NK-92 treated with Interleukin-12 subunit alpha and Interleukin-12 subunit beta, amount 100 ng/mL, for 24 hours (cell line): Measurements from ENCODE around the gene CMTM8.

Experiments used
- DNase-seq: peaks from one replicate; lab custom pipeline; 2025; lab: John Stamatoyannopoulos, UW

The CMTM8 gene

DNA sequence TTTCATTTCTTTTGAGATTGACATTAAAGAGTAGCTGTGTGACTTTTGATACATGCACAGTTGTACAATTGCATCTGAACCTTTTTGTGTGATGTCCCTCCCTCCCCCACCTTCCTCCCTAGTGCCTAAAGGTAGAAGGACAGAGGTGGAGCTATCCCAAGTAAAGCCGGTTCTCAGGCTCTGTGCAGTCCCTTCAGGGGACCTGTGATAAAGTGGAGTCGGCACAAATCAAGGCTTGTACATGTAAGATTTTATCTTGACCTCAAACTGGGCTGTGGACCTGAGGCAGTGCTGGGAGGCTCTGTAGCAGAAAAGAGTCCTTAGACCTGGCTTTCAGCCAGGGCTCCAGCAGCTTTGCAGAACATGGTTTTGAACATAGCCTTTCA is 97.6 kb downstream of the CMTM8 start:
- no peak for DNase-seq

DNA sequence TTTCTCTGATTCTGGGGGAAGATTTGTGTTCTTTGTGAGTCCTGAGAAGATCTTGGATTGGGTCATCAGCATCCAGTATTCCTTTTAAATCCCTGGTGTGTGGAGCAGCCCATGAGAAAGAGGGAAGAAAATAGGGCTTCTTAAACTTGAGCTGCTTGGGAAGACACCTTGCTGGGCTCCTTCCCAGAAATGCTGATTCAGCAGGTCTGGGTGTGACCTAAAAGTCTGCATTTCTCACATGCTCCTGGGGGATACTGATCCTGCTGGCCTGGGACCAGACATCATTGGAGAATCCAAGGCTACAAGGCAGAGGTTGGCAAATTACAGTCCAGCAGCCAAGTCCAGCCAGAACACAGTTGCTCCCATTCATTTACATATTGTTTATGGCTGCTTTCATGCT is 99.0 kb downstream of the CMTM8 start:
- DNase-seq = no peak

DNA sequence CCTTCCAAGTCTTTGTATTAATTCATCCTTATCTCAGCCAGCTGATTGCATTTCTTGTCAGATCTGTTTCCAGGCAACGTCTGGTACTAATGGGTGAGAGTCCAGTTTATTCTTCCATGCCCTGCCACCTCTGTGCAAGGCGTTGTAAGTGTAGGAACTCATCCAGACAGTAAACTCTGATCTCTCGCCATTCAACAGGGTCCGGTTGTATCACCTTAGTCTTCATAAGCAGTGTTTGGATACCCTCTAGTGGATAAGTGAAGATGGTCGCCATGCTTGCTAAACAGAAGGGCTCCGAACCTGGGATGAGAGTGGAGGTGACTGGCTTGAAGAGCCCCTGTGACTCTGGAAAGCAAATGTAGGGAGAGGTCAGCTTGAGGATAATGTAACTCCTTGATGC is 101.6 kb downstream of the CMTM8 start:
- DNase-seq = no peak

DNA sequence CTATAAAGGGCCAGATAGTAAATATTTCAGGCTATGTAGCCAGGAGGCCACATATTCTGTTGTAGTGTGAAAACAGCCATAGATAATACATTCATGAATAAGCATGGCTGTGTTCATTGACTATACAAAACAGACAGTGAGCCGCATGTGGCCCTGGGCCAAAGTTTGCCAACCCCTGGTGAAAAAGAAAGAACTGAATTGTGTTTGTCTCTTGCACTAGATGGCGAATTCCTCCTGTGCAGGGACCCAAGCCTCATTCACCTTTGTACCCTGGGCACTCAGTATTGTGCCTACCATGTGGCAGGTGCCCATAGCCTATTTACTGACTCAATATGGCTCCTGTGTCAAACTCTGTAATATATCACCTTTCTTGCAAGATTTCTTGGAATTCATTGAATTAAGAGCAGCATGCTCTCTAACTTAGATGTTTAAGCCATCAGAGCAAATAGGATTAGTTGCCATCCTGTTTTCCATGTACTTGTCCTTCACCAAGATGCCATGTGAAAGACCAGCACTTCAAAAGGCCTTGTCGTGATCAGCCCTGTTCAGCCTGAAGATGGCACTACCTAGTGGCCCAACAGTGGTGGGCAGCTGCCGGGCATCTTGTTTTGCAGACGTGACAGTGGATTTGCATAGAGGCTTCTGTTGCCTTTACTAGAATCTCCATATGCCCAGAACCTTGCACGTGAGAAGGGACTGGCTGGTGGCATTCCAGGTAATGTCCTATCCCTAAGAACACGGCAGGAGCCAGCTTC is 102.3 kb downstream of the CMTM8 start:
- no peak for DNase-seq

DNA sequence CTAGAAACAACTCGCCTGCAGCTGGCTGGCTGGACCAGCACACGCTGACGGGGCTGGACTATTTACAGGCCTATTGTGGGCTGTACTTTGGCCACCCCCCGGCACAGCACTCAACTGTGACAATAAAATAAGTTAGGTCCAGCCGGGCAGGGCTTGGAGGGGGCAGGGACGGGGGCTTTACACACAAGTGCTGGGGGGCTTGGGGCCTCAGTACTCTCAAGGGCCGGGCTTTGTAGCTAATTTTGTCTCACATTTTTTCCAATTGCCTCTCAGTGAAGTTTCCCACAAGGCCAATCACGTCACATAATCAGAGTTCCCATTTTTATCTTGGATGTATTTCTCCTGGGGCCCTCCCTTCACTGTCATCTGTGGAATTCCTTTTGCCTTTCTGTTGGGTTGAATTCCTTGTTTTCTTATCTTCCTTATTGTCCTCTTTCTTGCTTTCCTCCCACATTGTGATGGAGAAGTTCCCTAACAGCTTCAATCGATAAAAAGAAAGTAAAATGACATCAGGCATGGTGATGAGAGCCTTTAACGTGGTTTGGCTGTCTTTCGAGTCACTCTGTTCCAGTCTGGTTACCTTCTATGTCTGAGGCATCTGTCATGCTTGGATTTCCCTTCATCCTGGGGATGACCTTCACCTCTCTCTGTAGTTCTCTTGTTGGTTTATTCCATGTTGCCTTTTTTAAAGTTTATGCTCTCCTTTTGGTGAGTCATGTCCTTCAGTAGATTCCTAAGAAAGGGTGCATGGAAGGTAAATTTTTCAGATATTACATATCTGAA is 109.1 kb downstream of the CMTM8 start:
- DNase-seq = no peak

DNA sequence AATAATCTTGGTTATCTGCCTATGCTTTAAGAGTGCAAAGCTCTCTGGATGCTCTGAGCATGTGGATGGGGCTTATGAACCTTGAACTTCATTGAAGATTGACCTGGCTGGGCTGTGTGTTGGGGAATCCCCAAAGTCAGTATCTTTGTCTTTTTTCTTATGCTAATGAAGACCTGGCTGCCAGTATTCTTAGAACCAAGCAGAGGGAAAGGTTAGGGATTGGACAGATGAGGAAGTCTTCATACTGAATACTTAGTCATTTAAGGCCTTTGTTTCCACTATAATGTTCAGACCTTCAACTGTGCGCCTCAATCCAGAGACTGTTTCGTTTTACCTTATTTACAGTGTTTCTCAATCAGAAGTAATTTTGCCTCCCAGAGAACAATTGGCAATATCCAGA is 110.7 kb downstream of the CMTM8 start:
- no peak for DNase-seq

DNA sequence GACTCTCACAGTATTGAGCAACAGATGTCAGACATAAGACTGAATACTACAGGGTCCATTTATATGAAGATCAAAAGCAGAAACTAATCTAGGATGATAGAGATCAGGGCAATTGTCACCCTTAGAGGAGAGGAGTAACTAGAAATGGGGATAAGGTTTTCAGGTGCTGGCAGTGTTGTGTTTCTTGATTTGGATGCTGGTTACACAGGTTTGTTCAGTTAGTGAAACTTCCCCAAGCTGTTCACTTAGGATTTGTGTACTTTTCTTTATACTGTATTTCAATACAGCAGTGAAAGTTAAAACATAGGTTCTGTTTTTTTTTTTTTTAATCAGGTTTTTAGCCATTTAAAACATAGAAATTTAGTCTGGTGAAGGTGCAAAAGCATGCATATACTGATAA is 114.1 kb downstream of the CMTM8 start:
- no peak for DNase-seq

DNA sequence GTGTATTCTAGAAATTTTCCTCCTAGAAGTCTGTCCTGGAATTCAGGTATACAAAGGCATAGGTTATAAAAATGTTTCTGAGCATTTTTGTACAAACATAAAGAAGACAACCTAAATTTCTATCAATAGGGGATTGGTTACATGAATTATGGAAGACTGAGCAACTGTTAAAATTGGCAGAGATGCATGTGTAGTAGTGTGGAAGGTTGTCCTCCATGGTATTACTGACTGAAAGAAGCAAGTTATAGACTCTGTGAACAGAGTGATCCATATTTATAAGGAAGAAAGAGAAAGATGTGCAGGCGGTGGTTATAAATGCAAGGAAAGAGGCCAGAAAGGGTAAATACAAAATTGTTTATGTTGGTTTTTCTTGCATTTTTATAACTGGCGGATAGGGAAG is 114.9 kb downstream of the CMTM8 start:
- no peak for DNase-seq

DNA sequence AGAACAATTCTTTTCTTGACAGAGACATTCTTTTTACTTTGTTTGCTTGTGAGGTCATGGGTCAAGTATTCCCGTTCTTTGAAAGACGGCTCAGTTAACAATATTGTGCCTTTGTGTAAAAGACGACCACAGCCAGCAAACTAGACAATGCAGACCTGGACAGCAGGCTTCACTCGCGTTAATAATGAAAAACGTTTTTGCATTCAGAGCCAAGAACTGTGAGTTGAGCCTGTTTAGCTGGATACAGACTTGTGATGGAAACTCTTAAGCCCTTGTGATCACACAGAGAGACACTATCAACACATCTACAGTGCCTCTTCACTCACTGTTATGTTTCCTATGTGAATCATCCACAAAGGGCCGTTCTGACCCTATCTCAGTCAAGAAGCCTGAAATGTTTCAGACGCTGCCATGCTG is 115.9 kb downstream of the CMTM8 start:
- DNase-seq = no peak

DNA sequence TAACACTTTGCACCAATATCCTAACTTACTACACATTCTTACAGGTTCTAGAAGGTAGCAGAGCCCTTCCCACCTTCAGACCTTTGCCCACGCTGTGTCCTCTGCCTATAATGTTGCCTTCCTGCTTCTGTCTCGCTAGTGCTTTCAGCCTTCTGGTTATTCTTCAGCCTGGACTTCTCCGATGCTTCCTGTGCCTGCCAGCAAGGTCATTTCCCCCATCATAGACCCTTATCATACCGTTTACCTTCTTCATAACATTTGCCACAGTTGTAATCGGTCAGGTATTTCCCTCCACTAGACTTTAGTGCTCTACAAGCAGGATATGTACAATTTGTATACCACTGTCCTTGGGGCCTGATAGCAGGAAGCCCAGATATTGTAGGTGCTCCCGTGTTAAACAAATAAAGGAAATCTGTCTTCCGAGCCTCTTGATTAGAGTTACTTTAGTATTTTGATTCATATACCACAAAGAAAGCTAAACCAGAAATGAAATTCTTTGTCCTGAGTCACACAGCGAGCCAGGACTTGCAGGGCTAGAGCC is 117.3 kb downstream of the CMTM8 start:
- no peak for DNase-seq

DNA sequence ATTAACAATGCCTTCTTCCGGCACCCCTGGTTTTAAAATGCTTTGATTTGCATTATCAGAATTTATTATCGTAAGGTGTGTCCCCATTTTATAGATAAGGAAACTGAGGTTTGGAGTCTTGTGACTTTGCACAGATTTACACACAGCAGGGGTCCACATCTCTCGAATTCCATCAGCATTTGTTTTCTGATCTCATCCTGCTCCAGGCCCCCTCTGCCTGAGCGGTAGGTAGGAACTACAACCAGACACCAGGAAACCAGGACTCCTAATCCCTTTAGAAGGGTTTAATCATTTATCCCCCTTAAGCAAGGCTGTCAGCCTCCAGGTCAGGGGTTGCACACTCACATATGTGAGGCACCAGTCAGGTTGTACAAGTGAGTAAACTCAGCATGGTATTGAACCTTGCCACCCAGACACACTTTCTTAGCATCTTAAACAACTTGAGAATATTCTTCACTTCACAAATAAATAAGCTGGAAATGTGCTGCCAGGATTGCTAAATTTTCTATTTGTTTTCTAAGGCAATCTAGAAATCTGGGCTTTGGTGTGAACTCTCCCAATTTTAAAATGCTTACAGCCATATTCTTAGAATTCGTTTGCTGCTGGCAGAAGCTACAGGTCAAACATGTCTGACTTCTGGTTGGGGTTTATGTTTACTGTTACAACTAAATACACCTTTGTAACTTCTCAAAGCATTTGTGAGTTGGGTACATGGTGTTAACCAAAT is 121.4 kb downstream of the CMTM8 start:
- DNase-seq = no peak

DNA sequence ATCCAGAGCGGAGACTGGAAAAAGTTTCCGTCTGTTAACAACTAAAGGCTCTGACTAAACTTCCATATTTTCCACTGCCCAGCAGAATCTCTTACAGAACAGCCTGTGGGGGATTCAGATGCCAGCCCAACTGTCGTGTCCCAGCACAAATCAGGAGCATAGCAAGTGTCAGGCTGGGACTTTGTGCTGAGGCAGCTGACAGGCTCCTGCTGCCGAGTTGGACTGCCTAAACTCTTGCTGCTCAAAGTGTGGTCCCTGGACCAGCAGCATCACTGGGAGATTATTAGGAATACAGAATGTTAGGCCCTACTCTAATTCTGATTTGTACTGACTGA is 122.0 kb downstream of the CMTM8 start:
- no peak for DNase-seq

DNA sequence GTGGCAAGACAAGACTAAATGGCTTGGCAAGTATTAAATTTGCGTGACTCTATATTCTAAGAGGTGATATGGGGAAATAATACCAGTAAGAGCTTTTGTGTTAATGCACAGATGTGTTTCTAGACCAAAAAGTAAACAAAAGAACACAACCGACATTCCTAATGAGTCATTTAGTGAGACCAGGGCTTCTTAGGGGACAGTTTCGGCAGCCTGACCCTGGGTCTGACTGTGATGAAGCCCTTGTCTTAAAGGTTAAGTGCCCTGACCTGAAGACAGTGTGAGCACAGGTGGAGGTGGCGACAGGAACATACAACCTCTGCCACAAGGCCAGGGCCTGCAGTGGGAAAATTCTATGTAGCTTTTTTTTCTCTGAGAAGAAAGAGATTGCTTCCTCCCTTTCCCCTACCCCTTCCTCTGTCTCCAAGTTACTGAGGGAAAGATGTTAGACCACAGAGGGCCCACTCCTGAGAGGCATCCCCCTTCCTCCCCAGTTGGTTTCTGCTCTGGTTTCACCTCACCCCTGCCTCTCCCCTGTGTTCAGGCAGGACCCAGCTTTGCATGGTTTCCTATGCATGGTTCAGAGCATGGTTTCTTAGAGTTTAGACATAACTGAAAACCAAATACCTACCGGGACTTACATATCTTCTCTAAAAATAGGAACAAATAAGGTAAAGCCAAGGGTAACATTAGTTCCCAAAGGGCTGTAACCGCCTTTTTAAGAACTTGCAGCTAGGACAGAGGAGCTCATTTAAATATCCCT is 128.3 kb downstream of the CMTM8 start:
- no peak for DNase-seq

DNA sequence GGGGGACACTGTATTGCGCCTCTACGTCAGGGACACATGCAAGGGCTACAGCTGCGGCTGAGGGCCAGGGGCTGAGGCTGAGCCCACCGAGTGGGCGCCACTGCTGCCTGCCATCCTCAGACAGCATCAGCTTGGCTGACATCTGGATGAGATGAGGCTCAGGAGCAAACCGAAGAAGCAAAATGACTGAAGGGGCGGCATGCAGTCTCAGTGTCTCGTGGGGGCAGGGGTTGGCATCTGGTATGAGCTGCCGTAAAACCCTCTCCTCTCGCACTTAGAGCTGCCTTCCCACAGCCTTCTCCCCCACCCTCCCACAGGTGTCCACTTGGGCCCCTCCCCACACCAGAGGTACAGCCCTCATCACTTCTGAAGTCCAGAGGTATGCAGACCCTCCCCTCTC is 129.0 kb downstream of the CMTM8 start:
- DNase-seq = no peak

DNA sequence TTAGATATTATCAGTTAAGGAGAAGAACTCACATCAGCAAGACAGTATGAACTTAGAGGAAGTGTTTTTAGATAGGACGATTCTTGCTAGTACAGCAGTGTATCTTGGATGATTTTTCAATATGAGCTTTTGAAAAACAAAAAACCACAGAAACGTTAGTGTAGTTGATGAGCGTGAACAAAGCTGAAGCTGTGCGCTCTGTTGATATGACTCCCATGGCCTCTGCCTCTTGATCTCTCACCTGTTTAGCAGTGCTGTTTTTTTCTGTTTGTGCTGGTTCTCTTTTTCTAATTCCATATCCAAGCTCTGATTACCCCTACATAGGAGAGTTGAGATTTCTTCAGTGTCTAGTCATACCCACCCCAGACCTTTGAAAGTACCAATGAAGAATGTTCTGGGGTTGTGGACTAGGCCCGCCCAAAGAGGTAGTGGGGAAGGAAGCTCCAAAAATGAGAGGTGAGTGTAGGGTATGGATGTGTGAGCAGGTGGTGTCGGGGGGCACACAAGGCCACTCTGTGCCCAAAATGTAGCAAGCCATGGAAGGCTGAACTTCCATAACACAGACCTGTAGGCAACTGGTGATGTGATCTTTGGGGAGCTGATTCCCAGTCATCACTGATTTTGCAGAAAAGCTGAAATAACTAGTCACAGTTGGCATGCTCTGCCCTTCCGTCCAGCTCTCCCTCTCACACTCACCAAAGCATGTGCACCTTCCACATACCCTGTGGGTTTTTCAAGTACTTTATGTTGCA is 133.2 kb downstream of the CMTM8 start:
- DNase-seq = no peak

DNA sequence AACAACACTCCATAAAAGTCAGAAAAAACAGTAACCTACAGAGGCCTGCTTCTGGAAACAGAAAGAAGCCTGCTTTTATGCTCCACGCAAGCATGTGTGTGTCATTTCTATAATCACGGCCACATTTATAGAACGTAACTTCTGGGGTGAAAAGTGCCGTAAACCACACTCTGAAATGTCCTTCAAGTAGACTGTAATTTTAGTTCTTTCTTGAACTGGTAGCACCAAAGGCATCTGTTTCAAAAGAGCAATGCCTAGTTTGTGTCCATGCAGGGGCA is 133.7 kb downstream of the CMTM8 start:
- no peak for DNase-seq

DNA sequence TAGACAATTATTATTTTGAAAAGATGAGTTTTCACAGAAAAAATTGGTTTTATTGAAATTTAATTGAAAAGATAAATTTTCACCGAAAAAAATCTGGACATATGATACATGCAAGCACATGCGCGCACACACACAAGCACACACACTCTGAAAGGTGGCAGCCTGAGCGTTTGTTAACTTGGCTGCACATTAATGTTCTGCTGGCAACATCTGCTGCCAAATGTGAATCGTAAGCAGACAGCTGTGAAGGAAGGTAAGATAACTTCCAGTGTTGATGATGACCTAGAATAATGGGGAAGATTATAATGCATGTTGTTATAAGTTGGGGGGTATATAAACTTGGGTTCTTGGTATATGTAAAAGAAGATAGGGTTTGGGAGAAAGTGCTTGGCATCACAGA is 134.8 kb downstream of the CMTM8 start:
- DNase-seq = no peak

DNA sequence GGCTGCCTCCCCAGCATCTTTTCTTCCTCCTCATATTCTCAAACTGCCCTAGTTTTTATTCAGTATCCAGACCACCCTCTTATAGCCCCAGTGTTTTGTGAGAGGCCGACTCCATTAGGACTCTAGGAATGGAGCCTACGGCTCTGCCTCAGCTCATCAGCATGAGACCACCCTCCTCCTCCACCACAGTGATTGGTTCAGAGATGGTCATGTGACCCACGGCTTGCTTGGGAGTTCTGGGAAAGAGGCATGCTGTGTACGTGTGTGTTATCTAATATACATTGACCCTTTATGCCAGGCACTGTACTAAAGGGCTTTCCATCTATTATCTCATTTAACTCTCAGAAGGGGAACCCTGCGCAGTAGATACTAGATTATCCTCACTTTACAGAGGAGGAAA is 135.4 kb downstream of the CMTM8 start:
- DNase-seq = no peak

DNA sequence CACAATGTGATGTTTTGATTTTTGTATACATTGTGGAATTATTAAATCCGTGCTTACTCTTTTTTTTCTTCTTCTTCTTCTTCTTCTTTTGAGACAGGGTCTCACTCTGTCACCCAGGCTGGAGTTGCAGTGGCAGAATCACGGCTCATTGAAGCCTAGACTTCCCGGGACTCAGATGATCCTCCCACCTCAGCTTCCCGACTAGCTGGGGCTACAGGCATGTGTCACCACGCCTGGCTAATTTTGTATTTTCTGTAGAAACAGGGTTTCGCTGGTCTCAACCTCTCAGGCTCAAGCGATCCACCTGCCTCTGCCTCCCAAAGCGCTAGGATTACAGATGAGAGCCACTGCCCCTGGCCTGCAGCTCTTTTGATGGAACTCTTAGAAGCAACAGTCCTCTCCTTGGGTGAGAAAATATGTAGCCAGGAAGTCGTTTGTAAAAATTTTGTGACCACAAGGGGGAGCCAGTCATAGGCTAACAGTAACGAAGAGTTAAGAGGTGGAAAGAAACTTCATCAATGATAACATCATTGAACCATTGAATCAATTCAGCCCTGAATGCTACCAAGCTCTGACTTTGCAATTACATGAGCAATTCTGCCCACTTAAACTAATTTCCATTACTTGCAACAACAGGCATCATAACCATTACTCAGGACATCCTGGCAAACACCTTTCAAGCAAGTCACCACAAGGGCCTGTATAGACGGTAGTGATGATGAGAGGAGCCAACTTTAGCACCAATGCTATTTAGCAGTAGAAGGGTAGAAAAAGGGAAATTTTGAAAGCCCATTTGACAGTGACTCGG is 136.5 kb downstream of the CMTM8 start:
- DNase-seq = peak; percentile 7

DNA sequence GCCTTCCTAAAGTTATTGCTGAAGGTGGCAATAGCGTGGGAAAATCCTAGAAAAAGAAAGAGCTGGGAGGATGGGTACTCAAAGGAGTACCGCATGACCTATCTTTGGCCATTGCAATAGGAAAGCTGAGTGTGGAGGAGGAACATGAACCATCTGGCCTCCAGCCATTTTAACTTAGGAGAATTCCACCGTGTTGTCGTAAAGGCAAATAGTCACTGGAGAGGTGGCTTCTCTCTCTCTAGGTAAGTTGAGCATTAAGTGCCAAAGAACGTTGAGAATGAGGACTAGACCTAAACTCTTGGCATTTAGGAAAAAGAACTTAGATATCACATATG is 137.1 kb downstream of the CMTM8 start:
- no peak for DNase-seq

DNA sequence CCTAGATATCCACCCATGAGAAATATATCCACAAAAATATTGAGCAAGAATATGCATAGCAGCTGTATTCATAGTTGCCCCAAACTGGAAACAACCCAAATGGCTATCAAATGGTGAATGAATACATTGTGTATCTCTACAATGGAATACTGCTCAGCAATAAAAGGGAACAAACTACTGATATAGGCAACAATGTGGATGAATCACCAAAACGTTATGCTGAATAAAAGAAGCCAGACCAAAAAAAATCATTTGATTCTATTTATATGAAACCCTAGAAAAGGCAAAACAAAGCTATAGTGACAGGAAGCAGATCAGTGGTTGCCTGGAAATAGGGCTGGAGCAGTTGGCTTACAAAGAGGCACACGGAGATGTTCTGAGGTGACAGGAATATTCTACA is 137.6 kb downstream of the CMTM8 start:
- DNase-seq = no peak
